PFSK-1 (cell line): ENCODE results near the gene BRINP3.

Experiments used
- POLR2AphosphoS5 ChIP-seq: IDR thresholded peaks from 2 replicates; pipeline ENCODE4 v1.6.1; 2012; ENCODE audit warnings: low read depth, mild to moderate bottlenecking, control low read depth, low read length, moderate library complexity
- REST ChIP-seq, 2 experiments: IDR thresholded peaks; 2 replicates each; pipeline versions ENCODE4 v1.6.1 to v1.8.0; 2011 to 2012; ENCODE audit warnings: low read depth in 2 of 2, low read length in 2 of 2, control low read depth in 1 of 2, inconsistent platforms in 1 of 2, mild to moderate bottlenecking in 1 of 2, moderate library complexity in 1 of 2; ENCODE audit not compliant: insufficient read depth in 1 of 2
- SIN3A ChIP-seq: IDR thresholded peaks from 2 replicates; pipeline ENCODE4 v1.6.1; 2012; ENCODE audit warnings: mild to moderate bottlenecking, low read length, moderate library complexity, borderline replicate concordance; ENCODE audit not compliant: insufficient read depth

GRCh38 chr1:190159146-190159545 lies 318.5 kb downstream of the BRINP3 start:
- TF ChIP-seq SIN3A (no peak), POLR2AphosphoS5 (no peak), REST (IDR thresholded peaks at IDR 0.05; ENCODE audit: insufficient read depth in 1 of 2, low read depth in 2 of 2, low read length in 2 of 2) (no peak)
